Sigmoid colon (tissue), 4 donors: ENCODE results near the gene SLC35B2.

Experiments used
- CTCF ChIP-seq, 4 experiments: fragments of 450-650 bp in 3 of 4; fragments of 200-600 bp in 1 of 4; IDR thresholded peaks; one replicate each; pipeline ENCODE4 v1.5.1; 2016 to 2019; ENCODE audit warnings: antibody characterized with exemption in 4 of 4, mild to moderate bottlenecking in 3 of 4, moderate library complexity in 2 of 4
- EP300 ChIP-seq, 4 donors: sonication (generic); formaldehyde crosslinking; IDR thresholded peaks; one replicate each; pipeline ENCODE4 v1.6.1; 2017; ENCODE audit warnings: antibody characterized with exemption in 4 of 4

GRCh38 chr6:44257753-44258324 is 511 bp upstream of the SLC35B2 start:
- TF ChIP-seq CTCF (IDR thresholded peaks at IDR 0.05) (no peak), EP300 (IDR thresholded peaks at IDR 0.05) (no peak)
